Measurements from ENCODE around the gene PRDM15. TPM values are rescaled to one million over a fixed set of nuclear protein-coding genes. Genes with fewer than 3 reads are reported as not detected.

Gene PRDM15
- total RNA-seq, 1 experiment from 2014 or later: 9.9 TPM

DNA sequence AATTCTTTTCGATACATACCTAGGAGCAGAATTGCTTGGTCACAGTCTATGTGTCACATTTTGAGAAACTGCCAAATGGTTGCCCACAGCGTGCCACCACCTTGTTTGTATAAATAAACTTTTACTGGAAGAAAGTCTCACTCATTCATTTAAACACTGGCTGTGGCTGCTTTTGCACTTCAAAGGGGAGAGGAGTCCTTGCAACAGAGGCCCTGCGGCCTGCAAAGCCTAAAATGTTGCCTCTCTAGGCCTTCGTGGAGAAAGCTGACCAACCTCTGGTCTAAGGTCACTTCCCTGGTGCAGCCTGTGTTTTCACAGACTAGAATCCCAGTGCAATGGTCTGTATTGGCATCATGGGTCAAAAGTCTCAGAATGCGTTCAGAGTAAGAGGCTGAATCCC is 120.6 kb downstream of the PRDM15 start:
- Histone ChIP-seq H2BK20ac (ENCODE audit: low read depth, low read length, poor library complexity, severe bottlenecking) (no peak overlapping the region), H3K79me1 (ENCODE audit: insufficient read depth, low read depth, low read length, poor library complexity, severe bottlenecking) (no peaks in the 10 kb centered on the region), H2BK15ac (ENCODE audit: low read depth, low read length) (no peak overlapping the region), H3K9me3 (ENCODE audit: control insufficient read depth, low read depth, low read length) (no peaks in the 10 kb centered on the region), H4K5ac (ENCODE audit: insufficient read length, low read depth, low read length) (no peak overlapping the region), H3K27me3 (ENCODE audit: insufficient read depth, low read length) (peaks cover 16% of the 10 kb centered on the region; the same call in 1 of the 2 replicates), H3K27ac (ENCODE audit: insufficient read length, low read depth, low read length) (no peak overlapping the region), H3K9ac (ENCODE audit: extremely low read depth, insufficient read length, low read length) (no peak overlapping the region), H3K23me2 (ENCODE audit: insufficient read length, low read depth, low read length, poor library complexity, severe bottlenecking) (peaks cover 20% of the 10 kb centered on the region), H3K4ac (ENCODE audit: low read depth, low read length) (no peak overlapping the region), H3K56ac (ENCODE audit: insufficient read length, low read depth, low read length) (no peak overlapping the region), H2BK120ac (ENCODE audit: low read depth, low read length, poor library complexity, severe bottlenecking) (no peak overlapping the region), H4K8ac (replicated peaks; ENCODE audit: insufficient read length, low read depth, low read length) (no peak overlapping the region), H4K91ac (ENCODE audit: insufficient read length, low read depth, low read length) (no peak overlapping the region), H3K14ac (ENCODE audit: insufficient read depth, low read length) (no peak overlapping the region), H3T11ph (ENCODE audit: low read length) (no peak overlapping the region), H2AK5ac (ENCODE audit: insufficient read length, low read length) (no peak overlapping the region), H2AFZ (ENCODE audit: low read length) (no peak overlapping the region), H3K4me1 (ENCODE audit: insufficient read depth, low read length) (peaks cover 8% of the 10 kb centered on the region; the same call in 1 of the 2 replicates), H3K4me2 (ENCODE audit: insufficient read depth, insufficient read length, low read length) (no peak overlapping the region), H2BK5ac (ENCODE audit: insufficient read length, low read length) (no peak overlapping the region), H4K20me1 (ENCODE audit: control insufficient read depth, insufficient read depth, insufficient read length) (no peaks in the 10 kb centered on the region), H3K79me2 (ENCODE audit: insufficient read depth, low read length) (no peaks in the 10 kb centered on the region), H3K18ac (ENCODE audit: insufficient read length, low read depth, low read length) (no peak overlapping the region), H3K23ac (ENCODE audit: insufficient read length, low read depth, low read length) (no peak overlapping the region), H2BK12ac (ENCODE audit: insufficient read length, low read depth, low read length) (no peak overlapping the region)
- TF ChIP-seq, protein P1, sequence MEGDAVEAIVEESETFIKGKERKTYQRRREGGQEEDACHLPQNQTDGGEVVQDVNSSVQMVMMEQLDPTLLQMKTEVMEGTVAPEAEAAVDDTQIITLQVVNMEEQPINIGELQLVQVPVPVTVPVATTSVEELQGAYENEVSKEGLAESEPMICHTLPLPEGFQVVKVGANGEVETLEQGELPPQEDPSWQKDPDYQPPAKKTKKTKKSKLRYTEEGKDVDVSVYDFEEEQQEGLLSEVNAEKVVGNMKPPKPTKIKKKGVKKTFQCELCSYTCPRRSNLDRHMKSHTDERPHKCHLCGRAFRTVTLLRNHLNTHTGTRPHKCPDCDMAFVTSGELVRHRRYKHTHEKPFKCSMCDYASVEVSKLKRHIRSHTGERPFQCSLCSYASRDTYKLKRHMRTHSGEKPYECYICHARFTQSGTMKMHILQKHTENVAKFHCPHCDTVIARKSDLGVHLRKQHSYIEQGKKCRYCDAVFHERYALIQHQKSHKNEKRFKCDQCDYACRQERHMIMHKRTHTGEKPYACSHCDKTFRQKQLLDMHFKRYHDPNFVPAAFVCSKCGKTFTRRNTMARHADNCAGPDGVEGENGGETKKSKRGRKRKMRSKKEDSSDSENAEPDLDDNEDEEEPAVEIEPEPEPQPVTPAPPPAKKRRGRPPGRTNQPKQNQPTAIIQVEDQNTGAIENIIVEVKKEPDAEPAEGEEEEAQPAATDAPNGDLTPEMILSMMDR (conservative IDR thresholded peaks at IDR 0.05): no peak
- WGBS (ENCODE audit: extremely low coverage, insufficient read length, low lambda C conversion rate): no CpG with 5 or more reads among the region's 5 CpGs
- no peaks in the 10 kb centered on the region; a peak in 2 of 5 replicates for H3K9me3 Mint-ChIP-seq
- no peak overlapping the region for H3K4me3 Mint-ChIP-seq
- H3K4me1 Mint-ChIP-seq: peaks cover 60 to 63% of the 10 kb centered on the region in 2 experiments
- DNase-seq: no peak
- peaks cover 41% of the 10 kb centered on the region for H3K27me3 Mint-ChIP-seq (ENCODE audit: low read depth)
- H3K27ac Mint-ChIP-seq: no peak overlapping the region
- H3K36me3 Mint-ChIP-seq (ENCODE audit: insufficient read depth in 1 of 3, low read depth in 3 of 3): peaks cover 0 to 4% (median 2%) of the 10 kb centered on the region in 3 experiments; a peak in 4 of 7 replicates

Measured in H9 (cell line).